HepG2 (cell line): ENCODE results near the gene PRSS36. TPM values are rescaled to one million over a fixed set of nuclear protein-coding genes. Genes with fewer than 3 reads are reported as not detected.
A peak's percentile ranks its signal among the peaks of the same experiment; 100 is the strongest.

Experiments
- GMEB2 ChIP-seq: IDR thresholded peaks from 2 replicates; pipeline ENCODE4 v1.6.1; 2016; ENCODE audit warnings: missing biosample characterization, missing genetic modification reagents, low read depth
- HMG20A ChIP-seq: IDR thresholded peaks from 2 replicates; pipeline ENCODE4 v1.6.1; 2016; ENCODE audit warnings: borderline replicate concordance
- NCOA2 ChIP-seq: sonication (generic); formaldehyde crosslinking; IDR thresholded peaks from 2 replicates; pipeline ENCODE4 v1.8.0; 2022; ENCODE audit warnings: inconsistent platforms
- POGK ChIP-seq: sonication (generic); formaldehyde crosslinking; conservative IDR thresholded peaks from 2 replicates; pipeline ENCODE4 v1.8.0; 2022; ENCODE audit warnings: mild to moderate bottlenecking, moderate library complexity, missing genetic modification reagents
- POLR2G ChIP-seq: fragments of 200-400 bp; formaldehyde crosslinking; IDR thresholded peaks from 2 replicates; pipeline ENCODE4 v1.6.1; 2018; ENCODE audit warnings: mild to moderate bottlenecking, low read depth, low read length, moderate library complexity
- SKIL ChIP-seq: sonication (generic); formaldehyde crosslinking; IDR thresholded peaks from 2 replicates; pipeline ENCODE4 v1.8.0; 2022; ENCODE audit warnings: missing genetic modification reagents, mild to moderate bottlenecking, moderate library complexity, borderline replicate concordance
- SP4 ChIP-seq: sonication (generic); formaldehyde crosslinking; IDR thresholded peaks from 2 replicates; pipeline ENCODE4 v1.8.1; 2023; ENCODE audit warnings: mild to moderate bottlenecking, missing genetic modification reagents
- SYNCRIP ChIP-seq: fragments of 200-400 bp; formaldehyde crosslinking; IDR thresholded peaks from 2 replicates; pipeline ENCODE4 v1.6.1; 2018; ENCODE audit warnings: mild to moderate bottlenecking, low read depth, low read length; ENCODE audit not compliant: insufficient read depth
- ZBTB20 ChIP-seq: sonication (generic); formaldehyde crosslinking; IDR thresholded peaks from 2 replicates; pipeline ENCODE4 v1.8.1; 2023; ENCODE audit warnings: missing genetic modification reagents, low read depth, mild to moderate bottlenecking, borderline replicate concordance
- ZNF138 ChIP-seq: sonication (generic); formaldehyde crosslinking; IDR thresholded peaks from 2 replicates; pipeline ENCODE4 v1.5.0; 2020; ENCODE audit warnings: mild to moderate bottlenecking, low read depth, missing genetic modification reagents
- ZNF260 ChIP-seq: sonication (generic); formaldehyde crosslinking; IDR thresholded peaks from 2 replicates; pipeline ENCODE4 v1.4.0; 2020; ENCODE audit warnings: missing genetic modification reagents, low read depth, mild to moderate bottlenecking, borderline replicate concordance
- ZNF362 ChIP-seq: sonication (generic); formaldehyde crosslinking; IDR thresholded peaks from 2 replicates; pipeline ENCODE4 v1.4.0; 2020; ENCODE audit warnings: missing genetic modification reagents, mild to moderate bottlenecking, borderline replicate concordance
- ZNF776 ChIP-seq: sonication (generic); formaldehyde crosslinking; IDR thresholded peaks from 2 replicates; pipeline ENCODE4 v1.4.0; 2020; ENCODE audit warnings: mild to moderate bottlenecking, missing genetic modification reagents
- ZSCAN29 ChIP-seq: sonication (generic); formaldehyde crosslinking; conservative IDR thresholded peaks from 2 replicates; pipeline ENCODE4 v1.4.0; 2020; ENCODE audit warnings: mild to moderate bottlenecking, missing genetic modification reagents
- polyA plus RNA-seq, 8 experiments: library from polyadenylated mRNA; depleted of rRNA in 3 of 8; stranded (reverse) in 7 of 8; unstranded in 1 of 8; fragments of >200 nt; fragmentation: Illumina TruSeq in 4 of 8; extraction: Trizol in 4 of 8; gene quantifications; 2 replicates each; pipeline versions ENCODE4 v1.2.1 to v1.2.3, GENCODE V29; 2011 to 2016; ENCODE audit warnings: low read depth in 4 of 8, missing spikeins in 1 of 8, mixed read lengths in 1 of 8; ENCODE audit not compliant: insufficient read depth in 1 of 8
- total RNA-seq, 5 experiments: library from RNA; depleted of rRNA; stranded (reverse); fragments of >200 nt; fragmentation: Illumina TruSeq; extraction: Trizol; gene quantifications; 2 replicates each; pipeline ENCODE4 v1.2.3, GENCODE V29; 2016; ENCODE audit warnings: low read depth in 1 of 5
- TF ChIP-seq, protein P1 (sequence below): sonication (generic); formaldehyde crosslinking; IDR thresholded peaks from 2 replicates; pipeline ENCODE4 v1.5.0; 2020; ENCODE audit warnings: mild to moderate bottlenecking, missing genetic modification reagents
- TF ChIP-seq, protein P2 (sequence below): sonication (generic); formaldehyde crosslinking; IDR thresholded peaks from 2 replicates; pipeline ENCODE4 v1.4.0; 2020; ENCODE audit warnings: mild to moderate bottlenecking, missing genetic modification reagents, borderline replicate concordance

The PRSS36 gene
- total and polyA plus RNA-seq, 2 of the 13 experiments (the other 11 are each of a cell fraction or from before 2014, with no cell fraction given): 1.5 to 2.1 TPM

GRCh38 chr16:31167315-31167714 is 17.4 kb upstream of the PRSS36 start (continued):
- TF ChIP-seq ZSCAN29: no peak
- TF ChIP-seq ZNF362 (CRISPR knock-in tag): peak; percentile 60; the same call in 1 of the 2 replicates
- no peak for TF ChIP-seq SKIL (CRISPR knock-in tag)
- TF ChIP-seq HMG20A (CRISPR knock-in tag): no peak
- TF ChIP-seq, protein P1, sequence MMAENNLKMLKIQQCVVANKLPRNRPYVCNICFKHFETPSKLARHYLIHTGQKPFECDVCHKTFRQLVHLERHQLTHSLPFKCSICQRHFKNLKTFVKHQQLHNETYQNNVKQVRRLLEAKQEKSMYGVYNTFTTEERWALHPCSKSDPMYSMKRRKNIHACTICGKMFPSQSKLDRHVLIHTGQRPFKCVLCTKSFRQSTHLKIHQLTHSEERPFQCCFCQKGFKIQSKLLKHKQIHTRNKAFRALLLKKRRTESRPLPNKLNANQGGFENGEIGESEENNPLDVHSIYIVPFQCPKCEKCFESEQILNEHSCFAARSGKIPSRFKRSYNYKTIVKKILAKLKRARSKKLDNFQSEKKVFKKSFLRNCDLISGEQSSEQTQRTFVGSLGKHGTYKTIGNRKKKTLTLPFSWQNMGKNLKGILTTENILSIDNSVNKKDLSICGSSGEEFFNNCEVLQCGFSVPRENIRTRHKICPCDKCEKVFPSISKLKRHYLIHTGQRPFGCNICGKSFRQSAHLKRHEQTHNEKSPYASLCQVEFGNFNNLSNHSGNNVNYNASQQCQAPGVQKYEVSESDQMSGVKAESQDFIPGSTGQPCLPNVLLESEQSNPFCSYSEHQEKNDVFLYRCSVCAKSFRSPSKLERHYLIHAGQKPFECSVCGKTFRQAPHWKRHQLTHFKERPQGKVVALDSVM (CRISPR knock-in tag): peak; percentile 97
- TF ChIP-seq POLR2G: no peak
- no peak for TF ChIP-seq NCOA2 (CRISPR knock-in tag)
- no peak for TF ChIP-seq ZBTB20
- no peak for TF ChIP-seq SYNCRIP
- TF ChIP-seq POGK (CRISPR knock-in tag): no peak
- no peak for TF ChIP-seq ZNF138 (CRISPR knock-in tag)
- no peak for TF ChIP-seq ZNF260 (CRISPR knock-in tag)
- TF ChIP-seq, protein P2, sequence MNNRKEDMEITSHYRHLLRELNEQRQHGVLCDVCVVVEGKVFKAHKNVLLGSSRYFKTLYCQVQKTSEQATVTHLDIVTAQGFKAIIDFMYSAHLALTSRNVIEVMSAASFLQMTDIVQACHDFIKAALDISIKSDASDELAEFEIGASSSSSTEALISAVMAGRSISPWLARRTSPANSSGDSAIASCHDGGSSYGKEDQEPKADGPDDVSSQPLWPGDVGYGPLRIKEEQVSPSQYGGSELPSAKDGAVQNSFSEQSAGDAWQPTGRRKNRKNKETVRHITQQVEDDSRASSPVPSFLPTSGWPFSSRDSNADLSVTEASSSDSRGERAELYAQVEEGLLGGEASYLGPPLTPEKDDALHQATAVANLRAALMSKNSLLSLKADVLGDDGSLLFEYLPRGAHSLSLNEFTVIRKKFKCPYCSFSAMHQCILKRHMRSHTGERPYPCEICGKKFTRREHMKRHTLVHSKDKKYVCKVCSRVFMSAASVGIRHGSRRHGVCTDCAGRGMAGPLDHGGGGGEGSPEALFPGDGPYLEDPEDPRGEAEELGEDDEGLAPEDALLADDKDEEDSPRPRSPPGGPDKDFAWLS (CRISPR knock-in tag): no peak
- TF ChIP-seq SP4 (CRISPR knock-in tag): no peak
- no peak for TF ChIP-seq ZNF776 (CRISPR knock-in tag)
- no peak for TF ChIP-seq GMEB2 (CRISPR knock-in tag)
